Neural progenitor cell (in vitro differentiated cells): ENCODE results near the gene SEPTIN11.

ENCODE experiments used
- EZH2 ChIP-seq: fragments of 200-600 bp; sonication (generic); IDR thresholded peaks from 2 replicates; pipeline ENCODE4 v1.6.1; 2017; ENCODE audit warnings: antibody characterized with exemption, mild to moderate bottlenecking, moderate library complexity
- TF ChIP-seq, protein P1 (sequence below): fragments of 200-600 bp; sonication (generic); IDR thresholded peaks from 2 replicates; pipeline ENCODE4 v1.5.1; 2017; ENCODE audit warnings: antibody characterized with exemption, mild to moderate bottlenecking

DNA sequence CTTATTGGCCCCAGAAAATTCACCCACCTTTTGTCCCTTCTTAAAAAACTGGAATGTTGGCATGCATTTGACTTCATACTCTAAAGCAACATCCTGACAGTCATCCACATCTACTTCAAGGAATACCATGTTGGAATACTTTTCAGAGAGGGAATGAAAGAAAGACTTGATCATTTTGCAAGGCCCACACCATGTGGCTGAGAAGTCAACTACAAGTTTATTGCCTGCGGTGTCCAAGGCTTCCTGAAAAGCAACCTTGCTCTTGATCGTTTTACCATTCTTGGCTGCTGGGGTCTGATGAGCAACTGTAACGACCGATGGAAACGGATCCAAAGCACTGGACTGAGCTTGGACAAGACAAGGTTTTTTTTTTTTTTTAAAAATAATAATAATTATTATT is 9.3 kb downstream of the SEPTIN11 start:
- no peak for TF ChIP-seq EZH2
- TF ChIP-seq, protein P1, sequence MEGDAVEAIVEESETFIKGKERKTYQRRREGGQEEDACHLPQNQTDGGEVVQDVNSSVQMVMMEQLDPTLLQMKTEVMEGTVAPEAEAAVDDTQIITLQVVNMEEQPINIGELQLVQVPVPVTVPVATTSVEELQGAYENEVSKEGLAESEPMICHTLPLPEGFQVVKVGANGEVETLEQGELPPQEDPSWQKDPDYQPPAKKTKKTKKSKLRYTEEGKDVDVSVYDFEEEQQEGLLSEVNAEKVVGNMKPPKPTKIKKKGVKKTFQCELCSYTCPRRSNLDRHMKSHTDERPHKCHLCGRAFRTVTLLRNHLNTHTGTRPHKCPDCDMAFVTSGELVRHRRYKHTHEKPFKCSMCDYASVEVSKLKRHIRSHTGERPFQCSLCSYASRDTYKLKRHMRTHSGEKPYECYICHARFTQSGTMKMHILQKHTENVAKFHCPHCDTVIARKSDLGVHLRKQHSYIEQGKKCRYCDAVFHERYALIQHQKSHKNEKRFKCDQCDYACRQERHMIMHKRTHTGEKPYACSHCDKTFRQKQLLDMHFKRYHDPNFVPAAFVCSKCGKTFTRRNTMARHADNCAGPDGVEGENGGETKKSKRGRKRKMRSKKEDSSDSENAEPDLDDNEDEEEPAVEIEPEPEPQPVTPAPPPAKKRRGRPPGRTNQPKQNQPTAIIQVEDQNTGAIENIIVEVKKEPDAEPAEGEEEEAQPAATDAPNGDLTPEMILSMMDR, result no peak
